Epithelial cell of esophagus (primary cell): ENCODE data around the gene GIT1.

Source experiments
- DNase-seq: peaks from one replicate; pipeline ENCODE4 v3.0.0; 2010; ENCODE audit warnings: low read depth
- H3K4me3 ChIP-seq: 2 replicates; pipeline ENCODE4 v1.5.1; 2011; ENCODE audit warnings: mild to moderate bottlenecking, low read length, control low read depth
- CTCF ChIP-seq: IDR thresholded peaks from 2 replicates; pipeline ENCODE4 v1.5.1; 2011; ENCODE audit warnings: low read depth, mild to moderate bottlenecking, low read length, control low read depth, inconsistent platforms; ENCODE audit not compliant: insufficient read depth; ENCODE audit errors: missing control alignments

The GIT1 gene

DNA sequence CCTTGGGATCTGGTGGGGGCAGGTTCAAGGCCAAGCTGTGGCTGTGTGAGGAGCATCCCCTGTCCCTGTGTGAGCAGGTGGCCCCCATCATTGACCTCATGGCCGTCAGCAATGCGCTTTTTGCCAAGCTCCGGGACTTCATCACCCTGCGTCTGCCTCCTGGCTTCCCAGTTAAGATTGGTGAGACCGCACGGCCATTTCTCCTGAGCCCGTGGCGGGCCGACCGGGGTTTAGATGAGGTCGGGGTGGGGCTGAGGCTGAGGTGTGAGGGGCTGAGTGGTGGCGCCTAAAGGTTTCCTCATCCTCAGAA, 22.6 kb upstream of the GIT1 start:
- DNase-seq, result no peak
- no peak overlapping the region for H3K4me3 ChIP-seq
- no peak for TF ChIP-seq CTCF

- TF ChIP-seq CTCF, result no peak
- no peak for DNase-seq
- no peak overlapping the region for H3K4me3 ChIP-seq
These were observed 22.1 kb upstream of the GIT1 start for GRCh38 chr17:29611351-29612093.

DNA sequence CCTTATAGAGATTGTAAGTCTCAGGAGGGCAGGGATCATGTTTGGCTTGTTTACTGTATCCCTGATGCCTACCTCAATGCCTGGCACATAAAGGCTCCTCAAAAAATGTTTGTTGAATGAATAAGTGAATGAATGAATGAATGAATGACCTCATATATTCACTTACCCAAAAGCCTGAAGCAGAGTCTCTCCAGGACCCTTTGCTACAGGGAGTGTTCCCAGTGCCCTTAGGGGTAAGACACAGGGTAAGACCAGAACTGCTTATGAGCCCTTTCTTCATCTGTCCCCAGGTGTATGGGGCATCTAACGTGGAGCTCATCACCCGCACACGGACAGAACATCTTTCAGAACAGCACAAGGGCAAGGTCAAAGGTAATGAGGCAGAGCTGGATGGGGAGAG, 20.9 kb upstream of the GIT1 start:
- DNase-seq, result no peak
- no peak for TF ChIP-seq CTCF
- no peak overlapping the region for H3K4me3 ChIP-seq

DNA sequence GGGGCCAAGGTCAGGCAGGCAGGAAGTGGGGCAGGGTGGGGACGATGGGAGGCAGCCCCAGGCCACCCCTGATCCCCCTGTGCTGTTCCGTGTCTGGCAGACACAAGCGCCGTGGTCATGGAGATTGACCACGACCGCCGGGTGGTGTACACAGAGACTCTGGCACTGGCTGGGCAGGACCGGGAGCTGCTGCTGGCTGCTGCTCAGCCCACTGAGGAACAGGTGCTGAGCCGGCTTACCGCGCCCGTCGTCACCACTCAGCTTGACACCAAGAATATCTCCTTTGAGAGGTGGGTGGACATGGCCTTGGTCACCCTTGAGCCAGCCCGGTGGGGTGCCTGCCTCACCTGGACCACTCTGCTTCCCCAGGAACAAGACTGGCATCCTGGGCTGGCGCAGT, 19.5 kb upstream of the GIT1 start:
- TF ChIP-seq CTCF, result no peak
- H3K4me3 ChIP-seq, result no peak overlapping the region
- no peak for DNase-seq

DNA sequence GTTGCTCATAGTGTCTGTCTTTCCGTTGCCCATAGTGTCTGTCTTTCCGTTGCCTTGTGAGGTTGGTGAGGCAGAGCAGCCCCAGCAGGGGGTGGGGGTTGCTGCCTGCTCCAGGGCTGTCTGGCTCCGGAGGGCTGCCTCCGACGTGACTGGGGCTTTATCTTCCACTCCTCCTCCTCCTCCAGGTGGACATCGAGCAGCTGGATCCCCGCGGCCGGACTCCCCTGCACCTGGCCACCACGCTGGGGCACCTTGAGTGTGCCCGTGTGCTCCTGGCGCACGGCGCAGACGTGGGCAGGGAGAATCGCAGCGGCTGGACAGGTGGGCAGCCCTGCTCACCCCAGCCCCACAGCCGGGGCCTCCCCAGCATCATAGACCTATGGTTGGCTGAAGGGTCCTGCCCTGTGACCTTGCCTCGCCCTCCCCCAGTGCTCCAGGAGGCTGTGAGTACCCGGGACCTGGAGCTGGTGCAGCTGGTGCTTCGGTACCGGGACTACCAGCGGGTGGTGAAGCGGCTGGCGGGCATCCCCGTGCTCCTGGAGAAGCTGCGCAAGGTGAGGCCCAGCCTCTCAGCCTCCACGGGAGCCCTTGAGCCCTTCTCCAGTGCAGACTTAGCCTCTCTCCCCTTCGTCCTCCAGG, 18.2 kb upstream of the GIT1 start:
- H3K4me3 ChIP-seq, result no peak overlapping the region
- TF ChIP-seq CTCF, result no peak
- DNase-seq, result no peak

- no peak overlapping the region for H3K4me3 ChIP-seq
- no peak for DNase-seq
- TF ChIP-seq CTCF, result no peak
These were observed 13.7 kb upstream of the GIT1 start for GRCh38 chr17:29603109-29603674.
